Activated CD4-positive, alpha-beta T cell treated with anti-CD3 and anti-CD28 coated beads for 36 hours (primary cell): ENCODE measurements around the gene FAM50B. TPM values are rescaled to one million over a fixed set of nuclear protein-coding genes. Genes with fewer than 3 reads are reported as not detected.

ENCODE experiments used
- ATAC-seq: fragments of 200-7000 bp; cut with Tn5 transposase; one replicate; pipeline ENCODE4 v1.10.0; 2021; ENCODE audit warnings: mild to moderate bottlenecking, moderate library complexity
- CTCF ChIA-PET: fragments of 350-600 bp; sonication (Branson Sonifier 250); formaldehyde crosslinking; loops from one replicate; lab custom pipeline; 2021; ENCODE audit warnings: antibody characterized with exemption; lab: Charles Lee
- POLR2A ChIA-PET: fragments of 350-600 bp; sonication (Branson Sonifier 250); formaldehyde crosslinking; loops from one replicate; lab custom pipeline; 2021; ENCODE audit warnings: antibody characterized with exemption, inconsistent platforms; lab: Charles Lee
- DNase-seq: peaks from one replicate; pipeline ENCODE4 v3.0.0-alpha.2; 2020
- H3K27ac Mint-ChIP-seq: one replicate; pipeline ENCODE4 v1.8.0; 2021; ENCODE audit warnings: mixed read lengths
- H3K27me3 Mint-ChIP-seq: one replicate; pipeline ENCODE4 v1.8.0; 2021; ENCODE audit warnings: mixed read lengths
- H3K36me3 Mint-ChIP-seq: one replicate; pipeline ENCODE4 v1.8.0; 2021; ENCODE audit warnings: low read depth, mixed read lengths
- H3K4me1 Mint-ChIP-seq: one replicate; pipeline ENCODE4 v1.8.0; 2021; ENCODE audit warnings: mixed read lengths
- H3K4me3 Mint-ChIP-seq: one replicate; pipeline ENCODE4 v1.8.0; 2021; ENCODE audit warnings: mild to moderate bottlenecking, moderate library complexity, mixed read lengths
- H3K9me3 Mint-ChIP-seq: one replicate; pipeline ENCODE4 v1.8.0; 2021; ENCODE audit warnings: low read depth, mixed read lengths
- intact Hi-C, 2 experiments: fragments of 100-400 bp; cut with DNase I in 1 of 2; cut with micrococcal nuclease in 1 of 2; formaldehyde crosslinking; loops; one replicate each; pipeline versions ENCODE4 v1.14.2 to v1.15.1; 2022 to 2024; cut with DNase I, micrococcal nuclease
- total RNA-seq, 2 experiments: library from RNA; stranded (reverse); gene quantifications; one replicate each; pipeline ENCODE4 v1.2.3, GENCODE V29; 2021

The FAM50B gene
- total RNA-seq, 2 experiments from 2014 or later: 8.8 to 10.2 TPM

- no peaks in the 10 kb centered on the region for H3K36me3 Mint-ChIP-seq
- H3K4me3 Mint-ChIP-seq: no peak overlapping the region
- H3K27me3 Mint-ChIP-seq: peaks cover 2% of the 10 kb centered on the region
- ATAC-seq (peak; percentile 23), DNase-seq (peak; percentile 14)
- intact Hi-C loops: loop anchor here (1.0 kb wide), 3 partner anchors 38 to 145 kb away; partner anchors contain the start of gene FAM50B (in 1 of the 2)
- POLR2A ChIA-PET: no interaction called here
- H3K9me3 Mint-ChIP-seq: no peaks in the 10 kb centered on the region
- H3K4me1 Mint-ChIP-seq: no peaks in the 10 kb centered on the region
- H3K27ac Mint-ChIP-seq: no peak overlapping the region
- CTCF ChIA-PET: interaction anchor here (0.8 to 1.6 kb wide), 8 partner anchors 13 to 156 kb away, joined by 3 to 7 read pairs (median 4); partner anchors contain the start of gene FAM50B
Measured at GRCh38 chr6:3887150-3887700, 38.1 kb downstream of the FAM50B start.

GRCh38 chr6:3888153-3888957 is 39.2 kb downstream of the FAM50B start:
- no peak overlapping the region for H3K4me3 Mint-ChIP-seq
- H3K9me3 Mint-ChIP-seq: no peaks in the 10 kb centered on the region
- POLR2A ChIA-PET: no interaction called here
- DNase-seq (no peak), ATAC-seq (no peak)
- intact Hi-C loops: no loop called here
- H3K4me1 Mint-ChIP-seq: no peaks in the 10 kb centered on the region
- H3K27me3 Mint-ChIP-seq: peaks cover 2% of the 10 kb centered on the region
- H3K27ac Mint-ChIP-seq: no peak overlapping the region
- H3K36me3 Mint-ChIP-seq: no peaks in the 10 kb centered on the region
- CTCF ChIA-PET: interaction anchor here (0.9 to 2.4 kb wide), 9 partner anchors 11 to 158 kb away, joined by 3 to 7 read pairs (median 4); partner anchors contain the start of gene FAM50B

GRCh38 chr6:3890047-3890446 is 40.9 kb downstream of the FAM50B start:
- CTCF ChIA-PET: interaction anchor here (2.4 kb wide), 1 partner anchor 41 kb away, joined by 7 read pairs; the partner anchor contains the start of gene FAM50B
- Mint-ChIP-seq H3K27me3 (peaks cover 2% of the 10 kb centered on the region), H3K27ac (no peak overlapping the region), H3K36me3 (no peaks in the 10 kb centered on the region), H3K4me3 (no peak overlapping the region), H3K9me3 (no peaks in the 10 kb centered on the region), H3K4me1 (no peaks in the 10 kb centered on the region)
- POLR2A ChIA-PET: interaction anchor here (0.5 kb wide), 1 partner anchor 199 kb away, joined by 3 read pairs; no protein-coding TSS in a partner anchor
- intact Hi-C loops: no loop called here
- no peak for ATAC-seq
- no peak for DNase-seq

- Mint-ChIP-seq H3K27me3 (peaks cover 4% of the 10 kb centered on the region), H3K27ac (no peak overlapping the region), H3K36me3 (no peaks in the 10 kb centered on the region), H3K4me1 (no peaks in the 10 kb centered on the region), H3K9me3 (no peaks in the 10 kb centered on the region), H3K4me3 (no peak overlapping the region)
- ChIA-PET POLR2A (no interaction called here), CTCF (interaction anchor here (0.6 to 0.7 kb wide), 2 partner anchors 41 to 1820 kb away, joined by 3 to 4 read pairs; no protein-coding TSS in a partner anchor)
- intact Hi-C loops: no loop called here
- ATAC-seq (no peak), DNase-seq (no peak)
Measured at GRCh38 chr6:3891883-3892282, 42.7 kb downstream of the FAM50B start.

DNA sequence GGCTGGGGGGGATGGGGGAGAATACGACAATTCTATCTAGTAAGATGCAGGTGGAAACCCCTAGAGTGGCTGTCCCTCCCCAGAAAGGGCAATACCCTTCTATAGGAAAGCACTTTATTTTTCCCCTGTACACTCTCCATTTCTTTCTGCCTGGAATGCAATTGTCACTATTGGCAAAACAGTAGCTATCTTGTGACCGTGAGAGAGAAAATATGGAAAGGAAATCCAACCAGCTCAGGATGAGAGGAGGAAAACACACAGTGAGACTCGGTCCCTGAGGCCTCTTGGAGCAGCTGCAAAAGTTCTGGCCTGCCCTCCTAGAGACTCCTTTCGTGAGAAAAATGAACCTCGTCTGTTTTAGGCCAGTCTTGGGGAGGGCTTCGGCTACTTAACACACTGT is 43.4 kb downstream of the FAM50B start:
- ATAC-seq: no peak
- no peak overlapping the region for H3K27ac Mint-ChIP-seq
- H3K4me3 Mint-ChIP-seq: no peak overlapping the region
- no peaks in the 10 kb centered on the region for H3K4me1 Mint-ChIP-seq
- ChIA-PET POLR2A (no interaction called here), CTCF (no interaction called here)
- H3K9me3 Mint-ChIP-seq: no peaks in the 10 kb centered on the region
- H3K27me3 Mint-ChIP-seq: peaks cover 7% of the 10 kb centered on the region
- H3K36me3 Mint-ChIP-seq: no peaks in the 10 kb centered on the region
- intact Hi-C loops: no loop called here
- no peak for DNase-seq

GRCh38 chr6:3893487-3893886 is 44.3 kb downstream of the FAM50B start:
- Mint-ChIP-seq H3K27me3 (peaks cover 11% of the 10 kb centered on the region), H3K4me3 (no peak overlapping the region), H3K4me1 (no peaks in the 10 kb centered on the region), H3K9me3 (no peaks in the 10 kb centered on the region), H3K27ac (no peak overlapping the region), H3K36me3 (no peaks in the 10 kb centered on the region)
- ChIA-PET POLR2A (no interaction called here), CTCF (no interaction called here)
- intact Hi-C loops: no loop called here
- ATAC-seq (no peak), DNase-seq (no peak)

DNA sequence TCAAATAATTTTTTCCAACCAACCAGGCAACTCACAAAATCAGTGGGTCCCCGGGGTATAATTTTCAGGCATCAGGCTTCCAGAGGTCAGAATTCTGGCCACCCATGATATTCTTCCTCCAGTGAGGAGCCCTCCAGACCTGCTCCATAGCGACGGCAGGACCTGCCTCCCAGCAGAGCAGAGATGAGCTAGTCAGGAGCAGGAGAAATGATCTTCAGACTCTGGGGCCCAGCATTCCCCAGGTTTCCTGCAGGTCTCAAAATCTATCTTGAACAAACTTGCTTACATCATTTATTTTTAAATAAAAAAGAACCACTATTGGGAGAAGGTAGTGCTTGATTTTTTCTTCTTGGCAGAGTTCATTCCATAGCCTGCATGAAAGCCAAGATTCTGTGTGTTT is 44.7 kb downstream of the FAM50B start:
- H3K9me3 Mint-ChIP-seq: no peaks in the 10 kb centered on the region
- peaks cover 11% of the 10 kb centered on the region for H3K27me3 Mint-ChIP-seq
- CTCF ChIA-PET: no interaction called here
- no peak overlapping the region for H3K27ac Mint-ChIP-seq
- POLR2A ChIA-PET: no interaction called here
- ATAC-seq (no peak), DNase-seq (no peak)
- intact Hi-C loops: no loop called here
- H3K4me3 Mint-ChIP-seq: no peak overlapping the region
- no peaks in the 10 kb centered on the region for H3K4me1 Mint-ChIP-seq
- no peaks in the 10 kb centered on the region for H3K36me3 Mint-ChIP-seq

- ATAC-seq (no peak), DNase-seq (no peak)
- no peaks in the 10 kb centered on the region for H3K36me3 Mint-ChIP-seq
- ChIA-PET POLR2A (no interaction called here), CTCF (interaction anchor here (0.5 to 0.8 kb wide), 3 partner anchors 22 to 46 kb away, joined by 3 read pairs; partner anchors contain the start of gene FAM50B)
- H3K9me3 Mint-ChIP-seq: no peaks in the 10 kb centered on the region
- peaks cover 11% of the 10 kb centered on the region for H3K27me3 Mint-ChIP-seq
- H3K27ac Mint-ChIP-seq: no peak overlapping the region
- no peak overlapping the region for H3K4me3 Mint-ChIP-seq
- intact Hi-C loops: no loop called here
- no peaks in the 10 kb centered on the region for H3K4me1 Mint-ChIP-seq
Measured at GRCh38 chr6:3894590-3895311, 45.6 kb downstream of the FAM50B start.

- Mint-ChIP-seq H3K27ac (no peak overlapping the region), H3K4me3 (no peak overlapping the region), H3K9me3 (no peaks in the 10 kb centered on the region), H3K36me3 (no peaks in the 10 kb centered on the region), H3K27me3 (peaks cover 9% of the 10 kb centered on the region), H3K4me1 (no peaks in the 10 kb centered on the region)
- DNase-seq (no peak), ATAC-seq (no peak)
- POLR2A ChIA-PET: no interaction called here
- CTCF ChIA-PET: interaction anchor here (0.5 to 0.7 kb wide), 2 partner anchors 21 to 37 kb away, joined by 3 read pairs; no protein-coding TSS in a partner anchor
- intact Hi-C loops: no loop called here
Measured at GRCh38 chr6:3895312-3895653, 46.1 kb downstream of the FAM50B start.

GRCh38 chr6:3895805-3896204 is 46.6 kb downstream of the FAM50B start:
- Mint-ChIP-seq H3K27ac (no peak overlapping the region), H3K4me3 (no peak overlapping the region), H3K36me3 (no peaks in the 10 kb centered on the region), H3K4me1 (no peaks in the 10 kb centered on the region), H3K9me3 (no peaks in the 10 kb centered on the region), H3K27me3 (peaks cover 8% of the 10 kb centered on the region)
- intact Hi-C loops: no loop called here
- ChIA-PET POLR2A (no interaction called here), CTCF (interaction anchor here (0.7 kb wide), 1 partner anchor 154 kb away, joined by 3 read pairs; no protein-coding TSS in a partner anchor)
- DNase-seq: no peak
- no peak for ATAC-seq

GRCh38 chr6:3898265-3898994 is 49.3 kb downstream of the FAM50B start:
- POLR2A ChIA-PET: no interaction called here
- CTCF ChIA-PET: interaction anchor here (0.6 kb wide), 1 partner anchor 641 kb away, joined by 4 read pairs; no protein-coding TSS in a partner anchor
- Mint-ChIP-seq H3K27me3 (peaks cover 12% of the 10 kb centered on the region), H3K36me3 (no peaks in the 10 kb centered on the region), H3K4me1 (no peaks in the 10 kb centered on the region), H3K9me3 (no peaks in the 10 kb centered on the region), H3K27ac (no peak overlapping the region), H3K4me3 (no peak overlapping the region)
- ATAC-seq: no peak
- no peak for DNase-seq
- intact Hi-C loops: no loop called here
